Thoracic aorta (tissue), 2 donors: Measurements from ENCODE around the gene GNB3. TPM values are rescaled to one million over a fixed set of nuclear protein-coding genes. Genes with fewer than 3 reads are reported as not detected.

Experiments used
- ATAC-seq: fragments of 150-250 bp; one replicate; pipeline ENCODE4 v1.8.0; 2017; ENCODE audit warnings: low read depth; ENCODE audit not compliant: insufficient number of reproducible peaks, low FRiP score
- DNase-seq: peaks from one replicate; pipeline ENCODE4 v3.0.0-alpha.2; 2020; ENCODE audit warnings: low spot score
- H3K27ac ChIP-seq, 2 donors: fragments of 200-600 bp; sonication (generic); 1 replicate in 1 of 2; 2 replicates in 1 of 2; pipeline ENCODE4 v1.5.1; 2016; ENCODE audit warnings: mild to moderate bottlenecking in 2 of 2, moderate library complexity in 2 of 2
- H3K27me3 ChIP-seq: fragments of 200-600 bp; sonication (generic); replicated peaks from 2 replicates; pipeline ENCODE4 v1.6.0; 2016; ENCODE audit warnings: mild to moderate bottlenecking; ENCODE audit not compliant: insufficient read depth
- H3K36me3 ChIP-seq: fragments of 200-600 bp; sonication (generic); one replicate; pipeline ENCODE4 v1.5.1; 2016
- H3K4me1 ChIP-seq, 2 donors: fragments of 200-600 bp; sonication (generic); 1 replicate in 1 of 2; 2 replicates in 1 of 2; pipeline versions ENCODE4 v1.5.1 to v1.6.0; 2016; ENCODE audit warnings: low read depth in 2 of 2, mild to moderate bottlenecking in 1 of 2; ENCODE audit not compliant: control insufficient read depth in 1 of 2
- H3K4me3 ChIP-seq: fragments of 200-600 bp; sonication (generic); 2 replicates; pipeline ENCODE4 v1.5.1; 2016; ENCODE audit warnings: mild to moderate bottlenecking
- H3K9me3 ChIP-seq: fragments of 200-600 bp; sonication (generic); 2 replicates; pipeline ENCODE4 v1.5.1; 2016
- total RNA-seq, 2 donors: library from RNA; depleted of rRNA; stranded (reverse); fragments of >200 nt; gene quantifications; one replicate each; pipeline versions ENCODE4 v1.1.0 to v1.2.3, GENCODE V29; 2016
- TF ChIP-seq, protein P1 (sequence below): fragments of 200-600 bp; sonication (generic); IDR thresholded peaks from one replicate; pipeline ENCODE4 v1.5.1; 2019; ENCODE audit warnings: antibody characterized with exemption

GNB3 gene
- total RNA-seq, 2 donors from 2014 or later = 9.3 to 16.6 TPM

DNA sequence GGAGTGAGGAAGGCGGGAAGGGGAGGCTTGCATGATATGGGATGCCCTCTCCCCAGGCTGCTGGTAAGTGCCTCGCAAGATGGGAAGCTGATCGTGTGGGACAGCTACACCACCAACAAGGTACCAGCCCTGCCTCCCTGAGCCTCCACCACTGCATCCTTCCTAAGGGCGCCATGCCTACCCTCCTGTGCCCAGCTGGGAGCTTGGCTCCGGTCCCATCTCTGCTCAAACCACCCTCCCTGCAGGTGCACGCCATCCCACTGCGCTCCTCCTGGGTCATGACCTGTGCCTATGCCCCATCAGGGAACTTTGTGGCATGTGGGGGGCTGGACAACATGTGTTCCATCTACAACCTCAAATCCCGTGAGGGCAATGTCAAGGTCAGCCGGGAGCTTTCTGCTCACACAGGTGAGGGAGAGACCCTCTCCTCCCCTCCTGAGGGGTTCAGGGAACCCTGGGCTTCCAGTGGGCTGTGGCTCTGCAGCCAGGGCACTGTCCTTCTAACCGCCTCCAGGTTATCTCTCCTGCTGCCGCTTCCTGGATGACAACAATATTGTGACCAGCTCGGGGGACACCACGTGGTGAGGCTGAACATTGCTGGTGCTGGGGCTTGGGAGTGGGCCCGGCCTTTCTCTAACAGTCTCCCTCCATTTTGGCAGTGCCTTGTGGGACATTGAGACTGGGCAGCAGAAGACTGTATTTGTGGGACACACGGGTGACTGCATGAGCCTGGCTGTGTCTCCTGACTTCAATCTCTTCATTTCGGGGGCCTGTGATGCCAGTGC, 2.6 kb downstream of the GNB3 start:
- Histone ChIP-seq H3K4me1 (no peaks in the 10 kb centered on the region), H3K9me3 (no peaks in the 10 kb centered on the region), H3K4me3 (no peak overlapping the region), H3K36me3 (peaks cover 26% of the 10 kb centered on the region), H3K27me3 (no peaks in the 10 kb centered on the region), H3K27ac (no peak overlapping the region)
- DNase-seq (no peak), ATAC-seq (no peak)
- TF ChIP-seq, protein P1, sequence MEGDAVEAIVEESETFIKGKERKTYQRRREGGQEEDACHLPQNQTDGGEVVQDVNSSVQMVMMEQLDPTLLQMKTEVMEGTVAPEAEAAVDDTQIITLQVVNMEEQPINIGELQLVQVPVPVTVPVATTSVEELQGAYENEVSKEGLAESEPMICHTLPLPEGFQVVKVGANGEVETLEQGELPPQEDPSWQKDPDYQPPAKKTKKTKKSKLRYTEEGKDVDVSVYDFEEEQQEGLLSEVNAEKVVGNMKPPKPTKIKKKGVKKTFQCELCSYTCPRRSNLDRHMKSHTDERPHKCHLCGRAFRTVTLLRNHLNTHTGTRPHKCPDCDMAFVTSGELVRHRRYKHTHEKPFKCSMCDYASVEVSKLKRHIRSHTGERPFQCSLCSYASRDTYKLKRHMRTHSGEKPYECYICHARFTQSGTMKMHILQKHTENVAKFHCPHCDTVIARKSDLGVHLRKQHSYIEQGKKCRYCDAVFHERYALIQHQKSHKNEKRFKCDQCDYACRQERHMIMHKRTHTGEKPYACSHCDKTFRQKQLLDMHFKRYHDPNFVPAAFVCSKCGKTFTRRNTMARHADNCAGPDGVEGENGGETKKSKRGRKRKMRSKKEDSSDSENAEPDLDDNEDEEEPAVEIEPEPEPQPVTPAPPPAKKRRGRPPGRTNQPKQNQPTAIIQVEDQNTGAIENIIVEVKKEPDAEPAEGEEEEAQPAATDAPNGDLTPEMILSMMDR = no peak

DNA sequence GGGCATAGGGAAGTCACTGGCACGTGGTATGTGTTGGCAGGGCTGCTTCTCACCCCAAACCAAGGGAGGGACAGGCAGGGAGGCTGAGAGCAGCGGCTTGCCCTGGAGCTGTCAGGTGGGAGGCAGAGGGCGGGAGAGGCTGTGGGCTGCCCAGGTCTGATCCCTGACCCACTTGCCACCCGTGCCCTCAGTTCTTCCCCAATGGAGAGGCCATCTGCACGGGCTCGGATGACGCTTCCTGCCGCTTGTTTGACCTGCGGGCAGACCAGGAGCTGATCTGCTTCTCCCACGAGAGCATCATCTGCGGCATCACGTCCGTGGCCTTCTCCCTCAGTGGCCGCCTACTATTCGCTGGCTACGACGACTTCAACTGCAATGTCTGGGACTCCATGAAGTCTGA, 4.7 kb downstream of the GNB3 start:
- H3K27me3 ChIP-seq = no peaks in the 10 kb centered on the region
- peaks cover 12% of the 10 kb centered on the region for H3K36me3 ChIP-seq
- ATAC-seq (no peak), DNase-seq (no peak)
- H3K27ac ChIP-seq = no peak overlapping the region
- H3K9me3 ChIP-seq = no peaks in the 10 kb centered on the region
- TF ChIP-seq, protein P1 = no peak
- no peak overlapping the region for H3K4me3 ChIP-seq
- no peaks in the 10 kb centered on the region for H3K4me1 ChIP-seq

DNA sequence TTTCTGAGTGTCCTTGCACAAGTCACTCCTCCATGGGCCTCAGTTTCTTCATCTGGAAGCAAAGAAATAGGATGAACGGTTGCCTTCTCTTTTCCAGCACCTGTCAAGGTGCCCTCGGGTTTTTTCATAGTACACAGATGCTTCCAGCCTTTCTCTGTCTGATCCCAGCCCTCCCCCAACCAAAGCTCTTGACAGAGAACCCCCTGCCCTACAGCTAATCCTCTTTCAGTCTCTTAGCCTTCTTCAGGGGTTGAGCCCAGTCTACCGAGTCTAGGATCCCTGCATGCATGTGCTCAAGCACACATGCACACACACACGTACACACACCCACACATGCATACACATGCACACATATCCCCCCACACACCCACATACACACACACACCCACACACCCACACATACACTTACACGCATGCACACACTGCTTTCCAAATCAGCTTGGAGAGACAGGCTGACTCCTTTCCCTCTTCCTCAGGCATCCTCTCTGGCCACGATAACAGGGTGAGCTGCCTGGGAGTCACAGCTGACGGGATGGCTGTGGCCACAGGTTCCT, 5.7 kb downstream of the GNB3 start:
- no peak for ATAC-seq
- TF ChIP-seq, protein P1 = no peak
- DNase-seq = no peak
- Histone ChIP-seq H3K4me3 (no peak overlapping the region), H3K27me3 (no peaks in the 10 kb centered on the region), H3K4me1 (no peaks in the 10 kb centered on the region), H3K36me3 (peaks cover 12% of the 10 kb centered on the region), H3K9me3 (no peaks in the 10 kb centered on the region), H3K27ac (no peak overlapping the region)

DNA sequence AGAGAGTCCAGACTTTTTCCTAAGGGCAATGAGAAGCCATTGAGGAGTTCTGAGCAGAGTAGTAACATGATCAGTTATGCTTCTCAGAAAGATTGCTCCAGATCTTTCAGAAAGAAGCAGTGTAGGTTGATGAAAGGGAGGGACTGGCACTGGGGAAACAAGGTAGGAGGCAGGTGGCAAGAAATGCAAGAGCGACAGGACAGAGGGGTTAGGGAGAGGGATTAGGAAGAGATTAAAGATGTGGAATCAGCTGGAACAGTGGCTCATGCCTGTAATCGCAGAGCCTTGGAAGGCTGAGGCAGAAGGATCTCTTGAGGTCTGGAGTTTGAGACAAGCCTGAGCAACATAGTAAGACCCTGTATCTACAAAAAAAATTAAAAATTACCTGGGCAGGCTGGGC, 7.0 kb downstream of the GNB3 start:
- peaks cover 12% of the 10 kb centered on the region for H3K36me3 ChIP-seq
- no peaks in the 10 kb centered on the region for H3K4me1 ChIP-seq
- no peak overlapping the region for H3K27ac ChIP-seq
- H3K27me3 ChIP-seq = no peaks in the 10 kb centered on the region
- DNase-seq = no peak
- no peak for ATAC-seq
- no peak overlapping the region for H3K4me3 ChIP-seq
- no peaks in the 10 kb centered on the region for H3K9me3 ChIP-seq
- TF ChIP-seq, protein P1 = no peak

DNA sequence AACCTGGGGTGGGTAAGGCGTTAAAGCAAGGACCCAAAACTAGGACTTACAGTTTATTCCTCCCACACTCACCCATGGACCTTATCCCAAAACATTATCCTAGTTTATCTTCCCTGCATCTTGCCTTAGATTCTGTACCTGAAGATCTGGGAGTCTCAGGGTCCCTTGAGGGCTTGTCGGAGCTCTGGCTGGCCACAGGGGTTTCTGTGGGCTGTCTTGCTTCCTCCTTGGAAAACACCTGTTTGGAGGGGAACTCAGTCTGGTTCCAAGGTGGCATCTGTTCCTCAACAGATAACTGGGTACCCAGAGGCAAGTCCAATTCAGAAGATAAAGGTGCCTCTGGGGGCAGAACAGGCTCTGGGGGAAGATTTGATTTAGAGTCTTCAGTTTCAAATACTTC, 8.7 kb downstream of the GNB3 start:
- H3K4me3 ChIP-seq = no peak overlapping the region
- H3K27ac ChIP-seq = no peak overlapping the region
- H3K9me3 ChIP-seq = no peaks in the 10 kb centered on the region
- DNase-seq = no peak
- H3K27me3 ChIP-seq = no peaks in the 10 kb centered on the region
- ATAC-seq = no peak
- peaks cover 7 to 16% of the 10 kb centered on the region in 2 donors for H3K4me1 ChIP-seq
- H3K36me3 ChIP-seq = peaks cover 12% of the 10 kb centered on the region
- TF ChIP-seq, protein P1 = no peak
